Measurements from ENCODE around the gene TMEM45A. TPM values are rescaled to one million over a fixed set of nuclear protein-coding genes. Genes with fewer than 3 reads are reported as not detected.

The TMEM45A gene
- polyA plus RNA-seq, 1 donor from 2014 or later: 2.4 TPM

GRCh38 chr3:100537646-100538338 is 45.4 kb downstream of the TMEM45A start:
- no peaks in the 10 kb centered on the region for H3K36me3 ChIP-seq (ENCODE audit: insufficient read depth, low read length)
- no peak overlapping the region for H3K4me3 ChIP-seq (ENCODE audit: low read length)
- no peak overlapping the region for H3K4me2 ChIP-seq (ENCODE audit: low read length)
- TF ChIP-seq MXI1 (conservative IDR thresholded peaks at IDR 0.05; ENCODE audit: poor library complexity, severe bottlenecking): no peak
- no peaks in the 10 kb centered on the region for H3F3A ChIP-seq (ENCODE audit: insufficient read depth, low read length, poor library complexity, severe bottlenecking)
- no peak overlapping the region for H3K9ac ChIP-seq (ENCODE audit: low read length)
- H4K20me1 ChIP-seq (ENCODE audit: insufficient read depth): no peaks in the 10 kb centered on the region
- H3K9me2 ChIP-seq (ENCODE audit: insufficient read depth, low read length): no peaks in the 10 kb centered on the region
- no peak overlapping the region for H3K27ac ChIP-seq (ENCODE audit: low read length)
- H3K79me2 ChIP-seq (replicated peaks; ENCODE audit: insufficient read depth, low read length): no peaks in the 10 kb centered on the region
- H2AFZ ChIP-seq (ENCODE audit: low read depth, low read length): no peak overlapping the region
- H3K27me3 ChIP-seq (ENCODE audit: insufficient read depth, low read depth, low read length): no peaks in the 10 kb centered on the region
- no peaks in the 10 kb centered on the region for H3K9me3 ChIP-seq (ENCODE audit: low read length)

GRCh38 chr3:100538339-100538706 is 45.9 kb downstream of the TMEM45A start:
- Histone ChIP-seq H3K79me2 (replicated peaks; ENCODE audit: insufficient read depth, low read length) (no peaks in the 10 kb centered on the region), H3K27ac (ENCODE audit: low read length) (no peak overlapping the region), H3F3A (ENCODE audit: insufficient read depth, low read length, poor library complexity, severe bottlenecking) (no peaks in the 10 kb centered on the region), H2AFZ (ENCODE audit: low read depth, low read length) (no peak overlapping the region), H3K9ac (ENCODE audit: low read length) (no peak overlapping the region), H4K20me1 (ENCODE audit: insufficient read depth) (no peaks in the 10 kb centered on the region), H3K36me3 (ENCODE audit: insufficient read depth, low read length) (no peaks in the 10 kb centered on the region), H3K4me3 (ENCODE audit: low read length) (no peak overlapping the region), H3K27me3 (ENCODE audit: insufficient read depth, low read depth, low read length) (no peaks in the 10 kb centered on the region), H3K9me2 (ENCODE audit: insufficient read depth, low read length) (no peaks in the 10 kb centered on the region), H3K9me3 (ENCODE audit: low read length) (no peaks in the 10 kb centered on the region), H3K4me2 (ENCODE audit: low read length) (no peak overlapping the region)
- TF ChIP-seq EZH2 (IDR thresholded peaks at IDR 0.05; ENCODE audit: borderline replicate concordance, insufficient read depth, low read length, poor library complexity, severe bottlenecking) (no peak), REST (IDR thresholded peaks at IDR 0.05; ENCODE audit: borderline replicate concordance) (no peak), SMC3 (conservative IDR thresholded peaks at IDR 0.05; ENCODE audit: poor library complexity) (no peak), POLR2AphosphoS5 (IDR thresholded peaks at IDR 0.05) (no peak), MXI1 (conservative IDR thresholded peaks at IDR 0.05; ENCODE audit: poor library complexity, severe bottlenecking) (no peak), TAF1 (IDR thresholded peaks at IDR 0.05; ENCODE audit: low read depth) (no peak), CTCF (IDR thresholded peaks at IDR 0.05; ENCODE audit: poor library complexity, severe bottlenecking) (no peak), RAD21 (conservative IDR thresholded peaks at IDR 0.05) (no peak), EP300 (conservative IDR thresholded peaks at IDR 0.05; ENCODE audit: poor library complexity, severe bottlenecking) (no peak)

Measured in neural cell (in vitro differentiated cells).